Gastroesophageal sphincter (tissue), 3 donors: Measurements from ENCODE around the gene NGF.

ENCODE experiments used
- POLR2A ChIP-seq, 2 donors: fragments of 450-650 bp; IDR thresholded peaks; one replicate each; pipeline ENCODE4 v1.6.1; 2017; ENCODE audit warnings: antibody characterized with exemption in 2 of 2, mild to moderate bottlenecking in 2 of 2, moderate library complexity in 1 of 2
- TF ChIP-seq, protein P1 (sequence below), 4 experiments: fragments of 200-600 bp in 2 of 4; fragments of 450-650 bp in 2 of 4; sonication (generic) in 1 of 4; IDR thresholded peaks; one replicate each; pipeline ENCODE4 v1.5.1; 2017 to 2019; ENCODE audit warnings: antibody characterized with exemption in 4 of 4, mild to moderate bottlenecking in 2 of 4, moderate library complexity in 2 of 4

- TF ChIP-seq, protein P1, sequence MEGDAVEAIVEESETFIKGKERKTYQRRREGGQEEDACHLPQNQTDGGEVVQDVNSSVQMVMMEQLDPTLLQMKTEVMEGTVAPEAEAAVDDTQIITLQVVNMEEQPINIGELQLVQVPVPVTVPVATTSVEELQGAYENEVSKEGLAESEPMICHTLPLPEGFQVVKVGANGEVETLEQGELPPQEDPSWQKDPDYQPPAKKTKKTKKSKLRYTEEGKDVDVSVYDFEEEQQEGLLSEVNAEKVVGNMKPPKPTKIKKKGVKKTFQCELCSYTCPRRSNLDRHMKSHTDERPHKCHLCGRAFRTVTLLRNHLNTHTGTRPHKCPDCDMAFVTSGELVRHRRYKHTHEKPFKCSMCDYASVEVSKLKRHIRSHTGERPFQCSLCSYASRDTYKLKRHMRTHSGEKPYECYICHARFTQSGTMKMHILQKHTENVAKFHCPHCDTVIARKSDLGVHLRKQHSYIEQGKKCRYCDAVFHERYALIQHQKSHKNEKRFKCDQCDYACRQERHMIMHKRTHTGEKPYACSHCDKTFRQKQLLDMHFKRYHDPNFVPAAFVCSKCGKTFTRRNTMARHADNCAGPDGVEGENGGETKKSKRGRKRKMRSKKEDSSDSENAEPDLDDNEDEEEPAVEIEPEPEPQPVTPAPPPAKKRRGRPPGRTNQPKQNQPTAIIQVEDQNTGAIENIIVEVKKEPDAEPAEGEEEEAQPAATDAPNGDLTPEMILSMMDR (IDR thresholded peaks at IDR 0.05): no peak
- no peak for TF ChIP-seq POLR2A (IDR thresholded peaks at IDR 0.05)
Observed at GRCh38 chr1:115265099-115265498, 73.0 kb downstream of the NGF start.
